Spleen (tissue), 11 donors: ENCODE data around the gene ATG9A. TPM values are rescaled to one million over a fixed set of nuclear protein-coding genes. Genes with fewer than 3 reads are reported as not detected.

ENCODE experiments used
- DNase-seq: peaks from one replicate; pipeline ENCODE4 v3.0.0-alpha.2; 2020
- H3K27ac ChIP-seq, 8 donors: fragments of 200-600 bp; sonication (generic) in 7 of 8; 1 replicate in 4 of 8; 2 replicates in 4 of 8; pipeline versions ENCODE4 v1.5.0 to v1.8.0; 2016 to 2021; ENCODE audit warnings: inconsistent platforms in 4 of 8, mild to moderate bottlenecking in 4 of 8, moderate library complexity in 1 of 8
- H3K27me3 ChIP-seq, 7 donors: fragments of 200-600 bp; sonication (generic) in 6 of 7; replicated peaks in 1 of 7; 1 replicate in 4 of 7; 2 replicates in 3 of 7; pipeline versions ENCODE4 v1.5.0 to v1.8.0; 2016 to 2021; ENCODE audit warnings: inconsistent platforms in 3 of 7, mild to moderate bottlenecking in 1 of 7
- H3K36me3 ChIP-seq, 6 donors: fragments of 200-600 bp; sonication (generic) in 5 of 6; 1 replicate in 4 of 6; 2 replicates in 2 of 6; pipeline versions ENCODE4 v1.5.0 to v1.8.0; 2016 to 2021; ENCODE audit warnings: inconsistent platforms in 2 of 6
- H3K4me1 ChIP-seq, 6 donors: fragments of 200-600 bp; sonication (generic) in 5 of 6; 1 replicate in 3 of 6; 2 replicates in 3 of 6; pipeline versions ENCODE4 v1.5.0 to v1.8.0; 2016 to 2021; ENCODE audit warnings: inconsistent platforms in 3 of 6
- H3K4me3 ChIP-seq, 8 donors: fragments of 200-600 bp; sonication (generic) in 7 of 8; 1 replicate in 4 of 8; 2 replicates in 4 of 8; pipeline versions ENCODE4 v1.5.0 to v1.8.0; 2016 to 2021; ENCODE audit warnings: inconsistent platforms in 4 of 8, mild to moderate bottlenecking in 4 of 8, moderate library complexity in 2 of 8
- H3K9me3 ChIP-seq, 8 donors: fragments of 200-600 bp; sonication (generic) in 7 of 8; 1 replicate in 4 of 8; 2 replicates in 4 of 8; pipeline versions ENCODE4 v1.5.0 to v1.8.0; 2016 to 2021; ENCODE audit warnings: inconsistent platforms in 4 of 8
- CTCF ChIP-seq, 11 experiments: fragments of 200-600 bp in 7 of 11; fragments of 450-650 bp in 4 of 11; sonication (generic) in 4 of 11; IDR thresholded peaks in 8 of 11; conservative IDR thresholded peaks in 3 of 11; 1 replicate in 7 of 11; 2 replicates in 4 of 11; pipeline versions ENCODE4 v1.4.0 to v1.8.0; 2016 to 2021; ENCODE audit warnings: antibody characterized with exemption in 11 of 11, inconsistent platforms in 4 of 11, mild to moderate bottlenecking in 1 of 11
- POLR2A ChIP-seq, 3 donors: fragments of 450-650 bp; IDR thresholded peaks; one replicate each; pipeline ENCODE4 v1.5.1; 2017; ENCODE audit warnings: antibody characterized with exemption in 3 of 3, mild to moderate bottlenecking in 1 of 3
- POLR2AphosphoS5 ChIP-seq, 3 donors: sonication (generic); formaldehyde crosslinking; IDR thresholded peaks; one replicate each; pipeline ENCODE4 v1.5.1; 2017; ENCODE audit warnings: antibody characterized with exemption in 3 of 3
- WGBS, 5 donors: extraction: QIAGEN DNeasy Blood & Tissue Kit in 3 of 5; methylation state at CpG; one replicate each; pipeline versions ENCODE4 v1.1.5 to v1.1.7; 2013 to 2018; 5-methylcytosine and 5-hydroxymethylcytosine counted together
- intact Hi-C: fragments of 100-400 bp; cut with DNase I; formaldehyde crosslinking; loops from one replicate; pipeline ENCODE4 v1.15.0; 2023; ENCODE audit warnings: low total_unique reads
- polyA plus RNA-seq, 3 donors: library from polyadenylated mRNA; stranded (reverse); fragments of 200-250 nt; gene quantifications; one replicate each; pipeline ENCODE4 v1.2.1, GENCODE V29; 2013
- total RNA-seq, 7 donors: library from RNA; depleted of rRNA in 3 of 7; stranded (reverse); fragments of >200 nt in 3 of 7; fragmentation: NEBNext Ultra II Directional in 4 of 7; extraction: Animal tissue kit (Norgen Biotek cat#: 25700) in 4 of 7; gene quantifications; one replicate each; pipeline versions ENCODE4 v1.1.0 to v1.2.1, GENCODE V29; 2016 to 2021
- donor health status: healthy with polysubstance abuse.
- donor health status: DM: no; HTN: no; CAD: no; lungs with moderate emphysema.
- donor health status: DM: no; HTN: no; CAD: no.
- donor health status: Bipolar disorder and iron deficiency.
- donor health status: healthy.
- donor health status: DM: no; HTN: no; CAD: no.
- donor health status: DM: yes; HTN: yes; CAD: no.

The ATG9A gene
- total and polyA plus RNA-seq, 10 donors: 9.4 to 68.2 (median 44.8) TPM

DNA sequence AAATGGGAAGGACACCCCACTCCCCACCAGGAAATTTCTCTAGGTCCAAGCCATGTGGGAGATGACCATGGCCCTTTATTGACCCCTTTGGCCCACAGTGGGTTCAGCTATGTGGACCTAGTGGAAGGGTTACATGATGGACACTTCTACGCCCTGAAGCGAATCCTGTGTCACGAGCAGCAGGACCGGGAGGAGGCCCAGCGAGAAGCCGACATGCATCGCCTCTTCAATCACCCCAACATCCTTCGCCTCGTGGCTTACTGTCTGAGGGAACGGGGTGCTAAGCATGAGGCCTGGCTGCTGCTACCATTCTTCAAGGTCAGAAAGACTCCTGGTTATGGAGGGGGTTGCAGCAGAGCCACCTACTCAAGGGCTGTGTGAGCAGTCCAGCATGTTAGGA lies 17.1 kb upstream of the ATG9A start:
- 93 to 96% (median 94%) methylated on average over 3 to 10 of the region's 10 CpGs for WGBS, 5 donors
- intact Hi-C loops: no loop called here
- Histone ChIP-seq H3K4me3 (peak overlapping the region in 2 of 8 donors; percentile 71 to 78), H3K4me1 (peaks cover 48 to 86% (median 73%) of the 10 kb centered on the region in 6 donors), H3K27me3 (no peaks in the 10 kb centered on the region), H3K9me3 (no peaks in the 10 kb centered on the region), H3K27ac (peak overlapping the region; percentile 73 to 99 (median 94)), H3K36me3 (peaks cover 0 to 46% (median 21%) of the 10 kb centered on the region in 6 donors)
- TF ChIP-seq POLR2AphosphoS5 (IDR thresholded peaks at IDR 0.05) (no peak), CTCF (IDR thresholded peaks at IDR 0.05 in 8 of 11, conservative IDR thresholded peaks at IDR 0.05 in 3 of 11) (no peak), POLR2A (IDR thresholded peaks at IDR 0.05) (no peak)
- DNase-seq: no peak

GRCh38 chr2:219245899-219246230 lies 16.4 kb upstream of the ATG9A start:
- Histone ChIP-seq H3K9me3 (no peaks in the 10 kb centered on the region), H3K36me3 (peaks cover 0 to 39% (median 14%) of the 10 kb centered on the region in 6 donors), H3K4me1 (peaks cover 47 to 79% (median 66%) of the 10 kb centered on the region in 6 donors), H3K27ac (peak overlapping the region; percentile 94 to 99 (median 97)), H3K4me3 (peak overlapping the region; percentile 69 to 88 (median 76)), H3K27me3 (no peaks in the 10 kb centered on the region)
- 15 to 24% (median 21%) methylated on average over 10 of the region's 10 CpGs for WGBS, 5 donors
- DNase-seq: no peak
- TF ChIP-seq POLR2A (IDR thresholded peaks at IDR 0.05) (no peak), CTCF (IDR thresholded peaks at IDR 0.05 in 8 of 11, conservative IDR thresholded peaks at IDR 0.05 in 3 of 11) (peak in 1 of 11 experiments; percentile 5), POLR2AphosphoS5 (IDR thresholded peaks at IDR 0.05) (no peak)
- intact Hi-C loops: no loop called here

- Histone ChIP-seq H3K36me3 (peaks cover 0 to 33% (median 10%) of the 10 kb centered on the region in 6 donors), H3K4me1 (peaks cover 43 to 74% (median 60%) of the 10 kb centered on the region in 6 donors), H3K27ac (peak within 1 kb of the TSS; percentile 94 to 99 (median 97)), H3K9me3 (no peaks in the 10 kb centered on the region), H3K4me3 (peak within 1 kb of the TSS; percentile 69 to 88 (median 76)), H3K27me3 (no peaks in the 10 kb centered on the region)
- intact Hi-C loops: no loop called here
- WGBS, 5 donors: 0 to 1% (median 1%) methylated on average over 20 to 46 of the region's 46 CpGs
- DNase-seq: peak; percentile 98
- TF ChIP-seq POLR2AphosphoS5 (IDR thresholded peaks at IDR 0.05) (peak; percentile 98 to 99 (median 99)), CTCF (IDR thresholded peaks at IDR 0.05 in 8 of 11, conservative IDR thresholded peaks at IDR 0.05 in 3 of 11) (peak in 3 of 11 experiments; percentile 5 to 37 (median 32)), POLR2A (IDR thresholded peaks at IDR 0.05) (peak in 2 of 3 donors; percentile 51 to 71)
Observed at GRCh38 chr2:219245148-219245898, 15.9 kb upstream of the ATG9A start, which contains the start of the genes GLB1L and STK16. GLB1L (minus strand) TSS chr2:219245444; CDS start chr2:219243573, 1,871 bp downstream. STK16 (plus strand) TSS chr2:219245479; CDS start chr2:219246000, 521 bp downstream.

DNA sequence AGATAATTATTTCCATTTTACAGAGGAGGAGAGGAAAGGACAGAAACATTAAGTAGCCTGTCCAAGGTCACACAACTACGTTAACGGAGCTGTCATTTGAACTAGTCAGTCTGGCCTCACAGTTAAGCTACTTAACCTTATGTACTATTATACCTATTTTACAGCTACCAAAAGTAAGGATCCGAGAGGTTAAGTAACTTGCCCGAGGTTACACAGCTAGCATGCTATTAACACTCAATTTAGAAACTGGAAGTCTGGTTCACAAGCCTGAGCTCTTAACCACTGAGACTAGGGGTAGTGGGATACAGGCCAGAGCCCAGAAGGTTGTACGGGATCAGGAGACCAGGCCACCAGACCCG lies 15.3 kb upstream of the ATG9A start:
- Histone ChIP-seq H3K4me3 (peak overlapping the region; percentile 69 to 88 (median 76)), H3K9me3 (no peaks in the 10 kb centered on the region), H3K27me3 (no peaks in the 10 kb centered on the region), H3K4me1 (peaks cover 39 to 68% (median 55%) of the 10 kb centered on the region in 6 donors), H3K27ac (peak overlapping the region; percentile 94 to 99 (median 97)), H3K36me3 (peaks cover 0 to 33% (median 6%) of the 10 kb centered on the region in 6 donors)
- no peak for DNase-seq
- TF ChIP-seq CTCF (IDR thresholded peaks at IDR 0.05 in 8 of 11, conservative IDR thresholded peaks at IDR 0.05 in 3 of 11) (no peak), POLR2A (IDR thresholded peaks at IDR 0.05) (no peak)
- 26 to 42% (median 34%) methylated on average over 6 of the region's 6 CpGs for WGBS, 5 donors
- intact Hi-C loops: no loop called here
